K562 (cell line): Measurements from ENCODE around the gene ATP5F1D. TPM values are rescaled to one million over a fixed set of nuclear protein-coding genes. Genes with fewer than 3 reads are reported as not detected.

Source experiments
- CHD1 ChIP-seq: fragments of 200-600 bp; sonication (generic); IDR thresholded peaks from one replicate; pipeline ENCODE4 v1.6.1; 2012; ENCODE audit warnings: mild to moderate bottlenecking, moderate library complexity, low read length, inconsistent platforms
- DMBX1 ChIP-seq: fragments of 250-450 bp; sonication (Bioruptor Pico); IDR thresholded peaks from 2 replicates; pipeline ENCODE4 v1.8.0; 2022; ENCODE audit warnings: inconsistent platforms, mild to moderate bottlenecking, moderate library complexity, borderline replicate concordance
- DPF2 ChIP-seq: fragments of 450-650 bp; IDR thresholded peaks from 2 replicates; pipeline ENCODE4 v1.6.1; 2016
- E2F1 ChIP-seq: sonication (generic); formaldehyde crosslinking; IDR thresholded peaks from 2 replicates; pipeline ENCODE4 v1.8.1; 2023; ENCODE audit warnings: mild to moderate bottlenecking, missing genetic modification reagents, moderate library complexity
- ELF2 ChIP-seq: fragments of 250-450 bp; sonication (Bioruptor Pico); IDR thresholded peaks from 2 replicates; pipeline ENCODE4 v1.5.0; 2021; ENCODE audit warnings: mild to moderate bottlenecking
- EWSR1 ChIP-seq: fragments of 450-650 bp; IDR thresholded peaks from 2 replicates; pipeline ENCODE4 v1.6.1; 2018; ENCODE audit warnings: borderline replicate concordance, mild to moderate bottlenecking, low read depth, moderate library complexity; ENCODE audit not compliant: partially characterized antibody
- HDAC2 ChIP-seq: fragments of 450-650 bp; IDR thresholded peaks from 2 replicates; pipeline ENCODE4 v1.6.1; 2016; ENCODE audit warnings: mild to moderate bottlenecking
- HDAC3 ChIP-seq: fragments of 450-650 bp; IDR thresholded peaks from 2 replicates; pipeline ENCODE4 v1.6.1; 2018; ENCODE audit warnings: borderline replicate concordance, mild to moderate bottlenecking, moderate library complexity; ENCODE audit not compliant: partially characterized antibody
- HNRNPLL ChIP-seq: fragments of 200-400 bp; formaldehyde crosslinking; IDR thresholded peaks from 2 replicates; pipeline ENCODE4 v1.6.1; 2017; ENCODE audit warnings: low read length, low read depth, mild to moderate bottlenecking; ENCODE audit not compliant: poor library complexity, severe bottlenecking
- KAT7 ChIP-seq: sonication (generic); formaldehyde crosslinking; IDR thresholded peaks from 2 replicates; pipeline ENCODE4 v1.8.0; 2022; ENCODE audit warnings: missing genetic modification reagents, mild to moderate bottlenecking, borderline replicate concordance
- NRF1 ChIP-seq, 2 experiments: fragments of 450-650 bp; IDR thresholded peaks in 1 of 2; conservative IDR thresholded peaks in 1 of 2; 2 replicates each; pipeline ENCODE4 v1.6.1; 2014; ENCODE audit warnings: mild to moderate bottlenecking in 2 of 2
- SPI1 ChIP-seq: IDR thresholded peaks from 2 replicates; pipeline ENCODE4 v1.6.1; 2011; ENCODE audit warnings: low read depth, low read length, control low read depth, borderline replicate concordance
- TFAP4 ChIP-seq: sonication (generic); formaldehyde crosslinking; IDR thresholded peaks from 2 replicates; pipeline ENCODE4 v1.8.0; 2022; ENCODE audit warnings: missing genetic modification reagents, mild to moderate bottlenecking, moderate library complexity, borderline replicate concordance
- ZBTB17 ChIP-seq: fragments of 450-650 bp; formaldehyde crosslinking; IDR thresholded peaks from 2 replicates; pipeline ENCODE4 v1.4.0; 2020; ENCODE audit warnings: mild to moderate bottlenecking
- ZBTB43 ChIP-seq: sonication (generic); formaldehyde crosslinking; IDR thresholded peaks from 2 replicates; pipeline ENCODE4 v1.8.0; 2023; ENCODE audit warnings: mild to moderate bottlenecking, missing genetic modification reagents
- ZNF143 ChIP-seq: sonication (generic); formaldehyde crosslinking; IDR thresholded peaks from 2 replicates; pipeline ENCODE4 v1.9.0; 2022; ENCODE audit warnings: mild to moderate bottlenecking, missing genetic modification reagents
- ZNF174 ChIP-seq: fragments of 250-450 bp; sonication (Bioruptor Pico); IDR thresholded peaks from 2 replicates; pipeline ENCODE4 v1.4.0; 2020; ENCODE audit warnings: mild to moderate bottlenecking
- ZNF212 ChIP-seq: fragments of 450-650 bp; formaldehyde crosslinking; IDR thresholded peaks from 2 replicates; pipeline ENCODE4 v1.4.0; 2020; ENCODE audit warnings: mild to moderate bottlenecking
- ZNF764 ChIP-seq: fragments of 250-450 bp; sonication (Bioruptor Pico); IDR thresholded peaks from 2 replicates; pipeline ENCODE4 v1.4.0; 2020; ENCODE audit warnings: low read depth, mild to moderate bottlenecking, moderate library complexity
- polyA plus RNA-seq, 8 experiments: library from polyadenylated mRNA; depleted of rRNA in 4 of 8; stranded (reverse) in 5 of 8; unstranded in 3 of 8; fragments of >200 nt; fragmentation: Nextera tagmentation in 2 of 8; fragmentation: Illumina TruSeq in 1 of 8; extraction: Ambion mirVana in 2 of 8; extraction: Trizol in 1 of 8; gene quantifications; 2 replicates each; pipeline versions ENCODE4 v1.2.1 to v1.2.3, GENCODE V29; 2011 to 2014; ENCODE audit warnings: inconsistent platforms in 1 of 8, missing spikeins in 1 of 8
- total RNA-seq, 7 experiments: library from RNA; depleted of rRNA in 6 of 7; stranded (reverse); fragments of >200 nt in 6 of 7; fragmentation: Illumina TruSeq in 2 of 7; extraction: Trizol in 2 of 7; gene quantifications; 2 replicates each; pipeline versions ENCODE4 v1.2.1 to v1.2.3, GENCODE V29; 2011 to 2021; ENCODE audit warnings: low replicate concordance in 1 of 7
- TF ChIP-seq, protein P1 (sequence below), 2 experiments: fragments of 450-650 bp; conservative IDR thresholded peaks; 2 replicates each; pipeline ENCODE4 v1.6.1; 2017; ENCODE audit warnings: mild to moderate bottlenecking in 2 of 2, moderate library complexity in 2 of 2
- TF ChIP-seq, protein P2 (sequence below): IDR thresholded peaks from 2 replicates; pipeline ENCODE4 v1.6.1; 2014; ENCODE audit warnings: antibody characterized with exemption

Gene ATP5F1D
- total and polyA plus RNA-seq, 9 of the 15 experiments (the other 6 are each of a cell fraction or from before 2014, with no cell fraction given) = 3.9 to 409 (median 36.8) TPM

DNA sequence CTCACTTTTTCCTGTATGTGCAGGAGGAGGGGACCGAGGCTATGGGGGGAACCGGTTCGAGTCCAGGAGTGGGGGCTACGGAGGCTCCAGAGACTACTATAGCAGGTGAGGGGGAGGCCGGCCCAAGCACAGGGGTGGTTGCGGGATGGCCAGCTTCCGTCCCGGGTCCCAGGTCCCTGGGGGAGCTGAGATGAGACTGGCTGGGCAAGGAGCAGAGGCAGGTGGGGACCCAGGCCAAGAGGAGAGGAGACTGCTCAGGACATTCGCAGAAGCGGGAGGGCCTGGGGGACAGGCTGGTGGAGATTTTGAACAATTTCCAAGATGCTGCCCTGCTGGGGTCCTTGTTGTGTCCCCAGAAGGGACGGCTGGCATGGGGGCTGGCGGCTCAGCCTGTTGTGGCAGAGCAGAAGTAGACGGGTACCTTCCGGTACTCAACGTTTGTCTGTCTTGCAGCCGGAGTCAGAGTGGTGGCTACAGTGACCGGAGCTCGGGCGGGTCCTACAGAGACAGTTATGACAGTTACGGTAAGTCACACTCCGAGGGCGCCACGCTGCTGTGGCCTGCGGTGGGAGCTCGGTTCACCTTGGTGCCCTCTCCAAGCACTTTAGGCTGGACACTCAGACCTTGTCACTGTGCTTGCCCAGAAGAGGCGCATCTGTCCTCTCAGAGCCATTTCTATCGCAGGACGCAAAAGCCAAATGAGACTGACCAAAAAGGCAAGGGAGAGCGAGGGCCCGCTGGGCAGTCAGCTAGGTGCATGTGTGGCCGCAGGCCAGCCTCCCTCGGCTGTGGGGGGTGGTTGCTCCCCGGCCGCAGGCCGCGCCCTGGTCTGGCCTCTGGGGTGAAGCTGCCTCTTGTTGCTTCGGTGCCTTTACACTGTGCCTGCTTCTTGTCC, 30.2 kb downstream of the ATP5F1D start (continued):
- TF ChIP-seq HNRNPLL = peak; percentile 93
- TF ChIP-seq ZNF143 = peak; percentile 36; the same call in 1 of the 2 replicates
- no peak for TF ChIP-seq ZNF764 (CRISPR knock-in tag)
- TF ChIP-seq ELF2 (CRISPR knock-in tag) = no peak
- TF ChIP-seq E2F1 = peak; percentile 22; the same call in 1 of the 2 replicates
- 0 out of 2 replicates have a peak, but pooled peaks have one; percentile 7 for TF ChIP-seq SPI1
- no peak for TF ChIP-seq ZNF174
- no peak for TF ChIP-seq HDAC2
- TF ChIP-seq ZBTB17 (CRISPR knock-in tag) = 0 out of 2 replicates have a peak, but pooled peaks have one; percentile 7
- TF ChIP-seq ZNF212 = no peak
- TF ChIP-seq NRF1 (conservative IDR thresholded peaks at IDR 0.05 in 1 of 2, IDR thresholded peaks at IDR 0.05 in 1 of 2) = peak in 1 of 2 experiments; percentile 21; a peak in 1 of 4 replicates
- TF ChIP-seq HDAC3 = no peak
- peak; percentile 52; the same call in 1 of the 2 replicates for TF ChIP-seq DMBX1 (CRISPR knock-in tag)
- TF ChIP-seq, protein P1, sequence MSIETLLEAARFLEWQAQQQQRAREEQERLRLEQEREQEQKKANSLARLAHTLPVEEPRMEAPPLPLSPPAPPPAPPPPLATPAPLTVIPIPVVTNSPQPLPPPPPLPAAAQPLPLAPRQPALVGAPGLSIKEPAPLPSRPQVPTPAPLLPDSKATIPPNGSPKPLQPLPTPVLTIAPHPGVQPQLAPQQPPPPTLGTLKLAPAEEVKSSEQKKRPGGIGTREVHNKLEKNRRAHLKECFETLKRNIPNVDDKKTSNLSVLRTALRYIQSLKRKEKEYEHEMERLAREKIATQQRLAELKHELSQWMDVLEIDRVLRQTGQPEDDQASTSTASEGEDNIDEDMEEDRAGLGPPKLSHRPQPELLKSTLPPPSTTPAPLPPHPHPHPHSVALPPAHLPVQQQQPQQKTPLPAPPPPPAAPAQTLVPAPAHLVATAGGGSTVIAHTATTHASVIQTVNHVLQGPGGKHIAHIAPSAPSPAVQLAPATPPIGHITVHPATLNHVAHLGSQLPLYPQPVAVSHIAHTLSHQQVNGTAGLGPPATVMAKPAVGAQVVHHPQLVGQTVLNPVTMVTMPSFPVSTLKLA (conservative IDR thresholded peaks at IDR 0.05) = peak; percentile 51 to 56; a peak in 3 of 4 replicates
- peak; percentile 19; the same call in 1 of the 2 replicates for TF ChIP-seq DPF2
- TF ChIP-seq, protein P2, sequence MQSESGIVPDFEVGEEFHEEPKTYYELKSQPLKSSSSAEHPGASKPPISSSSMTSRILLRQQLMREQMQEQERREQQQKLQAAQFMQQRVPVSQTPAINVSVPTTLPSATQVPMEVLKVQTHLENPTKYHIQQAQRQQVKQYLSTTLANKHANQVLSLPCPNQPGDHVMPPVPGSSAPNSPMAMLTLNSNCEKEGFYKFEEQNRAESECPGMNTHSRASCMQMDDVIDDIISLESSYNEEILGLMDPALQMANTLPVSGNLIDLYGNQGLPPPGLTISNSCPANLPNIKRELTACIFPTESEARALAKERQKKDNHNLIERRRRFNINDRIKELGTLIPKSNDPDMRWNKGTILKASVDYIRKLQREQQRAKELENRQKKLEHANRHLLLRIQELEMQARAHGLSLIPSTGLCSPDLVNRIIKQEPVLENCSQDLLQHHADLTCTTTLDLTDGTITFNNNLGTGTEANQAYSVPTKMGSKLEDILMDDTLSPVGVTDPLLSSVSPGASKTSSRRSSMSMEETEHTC = no peak
- TF ChIP-seq CHD1 = peak; percentile 75
- peak; percentile 12; the same call in 1 of the 2 replicates for TF ChIP-seq TFAP4
- TF ChIP-seq EWSR1 = no peak
- no peak for TF ChIP-seq KAT7 (CRISPR knock-in tag)
- no peak for TF ChIP-seq ZBTB43 (CRISPR knock-in tag)
